Measurements from ENCODE around the gene PLA2G2D.

The PLA2G2D gene

GRCh38 chr1:20112279-20113000 lies 6.9 kb downstream of the PLA2G2D start:
- no peak for DNase-seq

GRCh38 chr1:20111452-20111851 lies 7.9 kb downstream of the PLA2G2D start:
- DNase-seq, result no peak

- DNase-seq, result no peak
These were observed 8.7 kb downstream of the PLA2G2D start for GRCh38 chr1:20110679-20111078.

- DNase-seq, result no peak
These were observed 10.0 kb downstream of the PLA2G2D start for GRCh38 chr1:20109223-20109856.

- no peak for DNase-seq
These were observed 10.8 kb downstream of the PLA2G2D start for GRCh38 chr1:20108366-20109123.

- no peak for DNase-seq
These were observed 11.5 kb downstream of the PLA2G2D start for GRCh38 chr1:20107796-20108195.

GRCh38 chr1:20107351-20107750 lies 12.0 kb downstream of the PLA2G2D start:
- no peak for DNase-seq

- no peak for DNase-seq
These were observed 13.5 kb downstream of the PLA2G2D start for GRCh38 chr1:20105856-20106255.

GRCh38 chr1:20102875-20103274 lies 16.5 kb downstream of the PLA2G2D start:
- DNase-seq, result no peak

GRCh38 chr1:20100632-20101355 lies 18.5 kb downstream of the PLA2G2D start:
- DNase-seq, result no peak

GRCh38 chr1:20099533-20099932 lies 19.8 kb downstream of the PLA2G2D start:
- no peak for DNase-seq

- DNase-seq, result no peak
These were observed 22.4 kb downstream of the PLA2G2D start for GRCh38 chr1:20096840-20097447.

- DNase-seq, result no peak
These were observed 23.5 kb downstream of the PLA2G2D start for GRCh38 chr1:20095564-20096434.

- DNase-seq, result no peak
These were observed 25.4 kb downstream of the PLA2G2D start for GRCh38 chr1:20093940-20094391.

GRCh38 chr1:20093303-20093702 lies 26.0 kb downstream of the PLA2G2D start:
- DNase-seq, result no peak

- no peak for DNase-seq
These were observed 28.7 kb downstream of the PLA2G2D start for GRCh38 chr1:20090641-20091040.

- DNase-seq, result no peak
These were observed 29.2 kb downstream of the PLA2G2D start for GRCh38 chr1:20090119-20090518.

GRCh38 chr1:20089328-20090077 lies 29.8 kb downstream of the PLA2G2D start:
- no peak for DNase-seq

GRCh38 chr1:20087668-20088067 lies 31.7 kb downstream of the PLA2G2D start:
- DNase-seq, result no peak

- no peak for DNase-seq
These were observed 32.5 kb downstream of the PLA2G2D start for GRCh38 chr1:20086800-20087199.

All from activated CD4-positive, CD25-positive, alpha-beta regulatory T cell (primary cell).